Transverse colon (tissue), 4 donors: ENCODE data around the gene JAKMIP1.

ENCODE experiments used
- POLR2A ChIP-seq: fragments of 450-650 bp; IDR thresholded peaks from one replicate; pipeline ENCODE4 v1.6.1; 2016; ENCODE audit warnings: antibody characterized with exemption, mild to moderate bottlenecking, moderate library complexity
- POLR2AphosphoS5 ChIP-seq, 3 donors: sonication (generic); formaldehyde crosslinking; IDR thresholded peaks; one replicate each; pipeline ENCODE4 v1.6.1; 2016; ENCODE audit warnings: antibody characterized with exemption in 3 of 3
- TF ChIP-seq, protein P1 (sequence below), 5 experiments: fragments of 200-600 bp in 3 of 5; fragments of 450-650 bp in 2 of 5; sonication (generic) in 3 of 5; IDR thresholded peaks; 1 replicate in 2 of 5; 2 replicates in 3 of 5; pipeline ENCODE4 v1.5.1; 2016 to 2017; ENCODE audit warnings: antibody characterized with exemption in 5 of 5, inconsistent platforms in 3 of 5, mild to moderate bottlenecking in 2 of 5, moderate library complexity in 1 of 5

DNA sequence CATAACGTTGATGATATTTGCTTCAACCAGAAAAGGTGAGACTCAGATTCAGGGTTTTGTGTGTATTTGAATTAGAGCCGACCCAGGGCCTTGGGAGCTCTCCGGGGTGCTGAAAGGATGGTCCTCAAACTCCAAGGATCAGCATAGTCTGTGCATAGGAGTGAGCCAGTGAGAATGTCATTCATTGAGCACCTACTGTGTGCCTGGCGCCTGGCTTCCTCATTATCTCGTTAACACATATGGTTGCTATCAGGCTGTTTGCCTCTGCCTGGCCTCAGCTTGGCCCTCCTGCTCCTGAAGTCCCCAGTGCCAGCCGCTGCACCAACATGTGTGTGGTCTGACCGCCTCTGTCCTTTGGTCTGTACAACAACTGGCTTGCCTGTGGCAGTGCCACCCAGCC, 25.1 kb upstream of the JAKMIP1 start:
- TF ChIP-seq, protein P1, sequence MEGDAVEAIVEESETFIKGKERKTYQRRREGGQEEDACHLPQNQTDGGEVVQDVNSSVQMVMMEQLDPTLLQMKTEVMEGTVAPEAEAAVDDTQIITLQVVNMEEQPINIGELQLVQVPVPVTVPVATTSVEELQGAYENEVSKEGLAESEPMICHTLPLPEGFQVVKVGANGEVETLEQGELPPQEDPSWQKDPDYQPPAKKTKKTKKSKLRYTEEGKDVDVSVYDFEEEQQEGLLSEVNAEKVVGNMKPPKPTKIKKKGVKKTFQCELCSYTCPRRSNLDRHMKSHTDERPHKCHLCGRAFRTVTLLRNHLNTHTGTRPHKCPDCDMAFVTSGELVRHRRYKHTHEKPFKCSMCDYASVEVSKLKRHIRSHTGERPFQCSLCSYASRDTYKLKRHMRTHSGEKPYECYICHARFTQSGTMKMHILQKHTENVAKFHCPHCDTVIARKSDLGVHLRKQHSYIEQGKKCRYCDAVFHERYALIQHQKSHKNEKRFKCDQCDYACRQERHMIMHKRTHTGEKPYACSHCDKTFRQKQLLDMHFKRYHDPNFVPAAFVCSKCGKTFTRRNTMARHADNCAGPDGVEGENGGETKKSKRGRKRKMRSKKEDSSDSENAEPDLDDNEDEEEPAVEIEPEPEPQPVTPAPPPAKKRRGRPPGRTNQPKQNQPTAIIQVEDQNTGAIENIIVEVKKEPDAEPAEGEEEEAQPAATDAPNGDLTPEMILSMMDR (IDR thresholded peaks at IDR 0.05): no peak
- TF ChIP-seq POLR2A: no peak
- TF ChIP-seq POLR2AphosphoS5 (IDR thresholded peaks at IDR 0.05): no peak
